GM18505 (cell line): ENCODE data around the gene SLC30A7.
"Not testable (repeated sequence)": the region's sequence is repeated elsewhere in the genome, so short reads cannot be mapped to it uniquely, and the experiment has no call there.

ENCODE experiments used
- ATAC-seq: cut with Tn5 transposase; IDR thresholded peaks from one replicate; pipeline ENCODE4 v1.9.1; 2021; ENCODE audit not compliant: unreplicated experiment
- POLR2A ChIP-seq: IDR thresholded peaks from 4 replicates; pipeline ENCODE4 v1.6.1; 2011; ENCODE audit warnings: borderline replicate concordance; ENCODE audit not compliant: insufficient read depth, insufficient read length; ENCODE audit errors: extremely low read depth

Gene SLC30A7, protein sequence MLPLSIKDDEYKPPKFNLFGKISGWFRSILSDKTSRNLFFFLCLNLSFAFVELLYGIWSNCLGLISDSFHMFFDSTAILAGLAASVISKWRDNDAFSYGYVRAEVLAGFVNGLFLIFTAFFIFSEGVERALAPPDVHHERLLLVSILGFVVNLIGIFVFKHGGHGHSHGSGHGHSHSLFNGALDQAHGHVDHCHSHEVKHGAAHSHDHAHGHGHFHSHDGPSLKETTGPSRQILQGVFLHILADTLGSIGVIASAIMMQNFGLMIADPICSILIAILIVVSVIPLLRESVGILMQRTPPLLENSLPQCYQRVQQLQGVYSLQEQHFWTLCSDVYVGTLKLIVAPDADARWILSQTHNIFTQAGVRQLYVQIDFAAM

DNA sequence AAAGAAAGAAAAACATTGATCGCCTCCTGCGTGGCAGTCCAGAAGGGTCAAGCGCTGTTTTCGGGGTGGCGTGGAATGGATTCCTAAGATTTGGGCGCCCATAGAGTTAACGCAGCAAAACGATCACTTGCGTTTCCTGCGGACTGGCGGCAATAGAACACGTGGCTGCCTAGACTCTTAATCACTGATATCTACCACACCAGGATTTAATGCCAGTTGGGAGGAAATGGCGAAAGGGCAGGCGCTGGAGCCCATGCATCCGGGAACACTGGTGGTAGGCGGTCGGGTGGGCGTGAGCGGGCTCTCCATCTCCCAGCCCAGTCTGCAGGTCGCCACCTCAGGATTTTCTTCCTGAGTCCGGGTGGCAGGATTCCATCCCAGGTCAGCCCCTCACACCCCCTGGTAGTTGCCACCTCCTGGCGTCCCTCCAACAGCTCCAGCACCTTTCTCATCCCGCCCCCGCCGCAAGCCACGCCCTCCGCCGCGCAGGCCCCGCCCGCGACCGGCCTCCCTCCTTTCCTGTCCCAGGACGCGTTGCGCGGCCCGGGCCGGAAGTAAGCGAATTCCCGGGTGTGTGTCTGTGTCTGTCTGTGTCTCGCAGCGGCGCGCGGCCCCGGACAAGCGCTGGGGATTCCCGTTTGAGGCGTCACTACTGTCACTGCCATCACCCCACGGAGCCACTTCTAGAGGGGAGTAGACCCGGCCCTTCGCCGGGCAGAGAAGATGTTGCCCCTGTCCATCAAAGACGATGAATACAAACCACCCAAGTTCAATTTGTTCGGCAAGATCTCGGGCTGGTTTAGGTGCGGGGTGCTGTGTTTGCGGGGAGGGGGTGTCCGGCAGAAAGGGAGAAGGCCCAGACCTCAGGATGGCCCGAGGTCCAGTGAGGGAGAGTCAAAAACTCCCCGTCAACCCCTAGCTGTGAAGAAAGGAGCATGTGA, at the start of gene SLC30A7:
Gene SLC30A7, plus strand, starts transcription at position 551 of the 941 bp plus-strand sequence. Its CDS starts 173 bp downstream, at position 724.
- peak; percentile 79 for ATAC-seq
- peak; percentile 79 for TF ChIP-seq POLR2A

DNA sequence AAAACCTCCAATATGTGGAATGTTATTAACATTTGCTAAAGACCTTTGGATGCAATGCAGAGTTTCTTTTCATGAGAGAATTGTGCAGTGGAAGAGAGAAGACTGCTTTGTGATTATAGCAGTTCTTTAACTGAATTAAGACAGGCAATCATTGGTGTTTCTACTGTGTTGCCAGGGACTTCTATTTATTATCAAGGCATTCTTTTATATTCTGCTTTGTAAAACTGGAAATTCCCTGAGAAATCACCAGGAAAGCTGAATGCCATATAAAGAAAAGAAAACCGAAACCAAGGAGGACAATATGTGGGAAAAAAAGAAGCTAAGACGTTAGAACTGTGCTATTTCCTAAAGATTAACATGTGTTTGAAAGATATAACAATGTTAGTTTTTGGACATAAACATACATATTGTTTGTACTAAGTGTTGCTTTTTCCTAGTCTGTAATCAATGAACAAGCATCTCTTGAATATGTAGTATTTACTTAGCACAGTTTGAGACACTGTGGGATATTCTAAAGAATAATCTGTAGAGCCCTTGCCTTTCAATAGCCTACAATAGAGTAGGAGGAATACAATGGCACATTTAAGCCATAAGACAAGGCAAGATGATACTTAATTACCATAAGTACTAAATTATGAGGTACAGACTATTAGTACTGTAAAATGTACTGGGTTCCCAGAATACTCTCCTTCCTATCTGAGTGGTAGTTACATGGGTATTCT, 48.4 kb upstream of the SLC30A7 start:
- no peak for TF ChIP-seq POLR2A

DNA sequence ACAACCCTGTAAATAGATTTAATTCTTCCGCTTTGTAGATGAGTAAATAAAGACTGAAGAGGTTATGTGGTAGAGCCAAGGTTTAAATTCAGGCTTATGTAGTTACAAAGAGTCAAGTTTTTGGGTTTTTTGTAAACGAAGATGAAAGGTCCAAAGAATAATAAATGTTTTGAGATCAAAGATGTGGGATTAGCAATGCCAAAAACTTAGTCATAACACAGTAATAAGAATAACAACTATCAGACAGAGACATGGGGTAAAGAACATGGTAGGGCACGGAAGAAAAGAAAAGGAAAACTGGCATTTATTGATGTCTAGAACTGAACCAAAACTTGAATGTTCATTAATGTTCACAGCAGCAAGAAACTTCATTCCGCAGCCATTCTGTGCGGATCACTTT, 44.2 kb upstream of the SLC30A7 start:
- no peak for TF ChIP-seq POLR2A
- ATAC-seq, result no peak

More for the DNA sequence above, 48.4 kb upstream of the SLC30A7 start:
- ATAC-seq, result no peak

DNA sequence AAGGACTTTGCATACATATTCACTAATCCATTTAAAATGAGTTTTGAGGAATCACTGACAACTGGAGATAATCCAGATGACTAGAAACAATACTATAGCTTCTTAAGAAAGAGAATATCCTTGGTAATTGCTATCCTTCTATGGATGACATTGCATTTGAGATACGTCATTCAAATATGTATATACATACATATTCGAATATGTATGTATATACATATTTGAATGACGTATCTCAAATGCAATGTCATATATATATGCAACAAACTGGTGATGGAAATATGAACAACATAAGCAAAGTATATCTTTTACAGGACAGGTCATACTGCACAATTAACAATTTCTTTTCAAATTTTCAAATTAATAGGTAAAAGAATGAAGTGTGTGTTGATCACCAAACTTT, 42.9 kb upstream of the SLC30A7 start:
- ATAC-seq, result no peak
- TF ChIP-seq POLR2A, result no peak

DNA sequence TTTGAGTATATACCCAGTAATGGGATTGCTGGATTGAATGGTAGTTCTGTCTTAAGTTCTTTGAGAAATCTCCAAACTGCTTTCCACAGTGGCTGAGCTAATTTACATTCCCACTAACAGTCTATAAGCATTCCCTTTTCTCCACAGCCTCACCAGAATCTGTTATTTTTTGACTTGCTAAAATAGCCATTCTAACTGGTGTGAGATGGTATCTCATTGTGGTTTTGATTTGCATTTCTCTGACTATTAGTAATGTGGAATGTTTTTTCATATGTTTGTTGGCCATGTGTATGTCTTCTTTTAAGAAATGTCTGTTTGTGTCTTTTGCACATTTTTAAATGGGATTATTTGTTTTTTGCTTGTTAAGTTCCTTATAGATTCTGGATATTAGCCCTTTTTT, 40.8 kb upstream of the SLC30A7 start:
- ATAC-seq, result not testable (repeated sequence)

DNA sequence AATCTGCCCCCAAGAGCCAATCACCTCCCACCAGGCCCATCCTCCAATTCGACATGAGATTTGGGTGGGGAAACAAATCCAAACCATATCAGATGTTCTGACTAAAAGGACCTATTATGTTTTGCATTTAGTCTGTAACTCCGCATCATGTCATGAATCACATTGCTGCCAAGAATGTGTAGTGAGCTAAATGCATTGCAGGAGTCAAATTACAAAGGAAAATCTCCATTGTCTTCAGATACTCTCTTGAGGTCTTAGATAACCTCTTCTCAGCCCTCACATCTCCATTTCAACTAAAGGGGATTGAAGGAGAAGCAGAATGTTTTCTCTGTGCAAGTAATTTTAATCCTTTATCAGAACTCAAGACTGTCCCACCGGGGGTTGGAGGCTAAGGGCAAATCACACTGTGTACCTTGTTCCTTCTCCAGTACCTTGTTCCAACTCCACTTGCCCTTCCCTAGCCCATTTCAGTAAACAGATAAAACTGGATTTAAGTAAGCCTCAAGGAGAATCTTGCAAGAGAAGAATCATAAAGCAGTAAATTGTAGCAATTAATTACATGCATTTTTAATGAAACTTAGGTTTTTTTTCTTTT, 35.4 kb upstream of the SLC30A7 start:
- no peak for ATAC-seq
- no peak for TF ChIP-seq POLR2A

DNA sequence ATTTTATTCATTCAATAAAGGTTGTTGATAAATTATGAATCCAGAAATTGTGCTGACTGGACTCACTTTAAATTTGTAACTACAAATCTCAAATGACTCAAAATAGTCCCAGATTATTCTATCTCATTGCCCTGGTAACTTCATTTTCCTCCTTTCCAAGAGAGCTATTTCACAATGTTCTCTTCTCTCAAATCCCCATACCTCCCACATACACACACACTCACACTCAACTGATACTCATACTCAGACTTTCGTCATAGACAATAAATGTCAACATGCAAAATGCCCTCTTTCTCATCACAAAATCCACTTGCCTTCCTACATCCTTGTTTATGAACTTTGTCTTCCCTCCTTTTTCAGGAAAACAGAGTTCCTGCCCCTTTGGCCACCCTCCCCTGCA, 34.5 kb upstream of the SLC30A7 start:
- ATAC-seq, result no peak
- TF ChIP-seq POLR2A, result no peak

DNA sequence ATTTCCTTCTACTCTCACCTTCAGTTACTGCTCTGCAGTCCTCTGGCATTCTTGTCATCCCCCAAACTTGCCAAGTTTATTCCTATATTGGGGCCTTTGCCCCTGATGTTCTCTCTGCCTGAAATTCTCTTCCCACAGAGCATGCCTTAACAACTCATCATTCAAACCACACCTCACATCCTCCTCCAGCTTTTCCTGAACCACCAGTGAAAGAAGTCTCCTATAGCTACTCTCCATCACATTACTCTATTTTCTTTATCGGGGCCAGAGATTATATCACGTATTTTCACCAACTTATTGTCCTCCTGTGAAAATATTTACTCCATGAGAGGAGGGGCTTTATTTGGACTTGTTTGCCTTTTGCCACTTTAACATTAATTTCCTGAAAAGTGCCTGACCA, 33.3 kb upstream of the SLC30A7 start:
- ATAC-seq, result no peak
- TF ChIP-seq POLR2A, result no peak

DNA sequence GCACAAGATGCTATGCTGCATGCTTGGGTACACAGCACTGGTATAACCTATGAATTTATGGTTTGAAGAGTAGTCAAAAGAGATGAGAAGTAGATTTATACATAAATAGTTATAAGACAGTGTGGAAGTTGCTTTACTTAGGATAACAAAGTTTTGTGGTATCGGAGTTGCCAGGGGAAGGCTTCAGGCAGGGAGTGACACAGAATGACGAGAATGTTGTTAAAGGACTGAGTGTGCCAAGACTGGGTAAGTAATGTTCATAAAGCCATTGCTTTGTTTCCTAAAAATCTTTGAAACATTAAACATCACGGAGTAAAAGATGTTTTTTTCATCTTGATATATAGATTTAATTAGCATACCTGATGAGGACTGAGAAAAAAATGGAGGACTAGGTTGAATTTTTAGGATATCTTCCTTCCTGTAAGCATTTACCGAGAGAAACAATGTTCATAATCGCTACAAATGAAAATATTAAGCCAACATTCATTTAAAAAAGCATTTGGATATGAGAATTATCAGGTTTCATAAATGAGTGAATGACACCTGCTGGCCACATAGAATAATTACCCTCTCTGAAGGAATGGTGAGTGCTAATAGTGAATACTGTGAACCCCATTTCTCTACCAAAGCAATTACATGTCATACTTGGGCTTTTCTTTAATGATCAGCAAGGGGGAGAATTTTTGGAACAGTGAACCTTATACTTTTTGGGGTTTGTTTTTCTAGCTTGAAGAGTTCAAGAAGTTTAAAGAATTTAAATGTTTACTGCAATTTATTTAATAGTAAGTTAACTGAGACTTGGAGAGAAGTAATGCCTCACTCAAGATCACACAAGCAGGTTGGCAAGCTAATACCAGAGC, 29.6 kb upstream of the SLC30A7 start:
- TF ChIP-seq POLR2A, result no peak
- peak; percentile 50 for ATAC-seq

DNA sequence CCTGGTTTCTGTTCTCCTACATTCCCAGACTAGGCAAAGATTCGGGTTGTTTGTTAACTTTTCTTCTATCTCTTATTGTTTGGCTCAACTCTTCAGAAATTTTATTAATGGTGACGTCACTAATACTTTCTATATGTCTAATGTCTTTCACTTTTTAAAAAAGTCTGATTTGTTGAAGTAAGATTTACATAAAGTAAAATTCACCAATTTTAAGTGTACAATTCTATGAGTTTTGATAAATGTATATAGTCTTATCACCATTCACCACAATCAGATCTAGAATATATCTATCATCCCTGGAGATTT, 29.0 kb upstream of the SLC30A7 start:
- no peak for TF ChIP-seq POLR2A
- ATAC-seq, result no peak

DNA sequence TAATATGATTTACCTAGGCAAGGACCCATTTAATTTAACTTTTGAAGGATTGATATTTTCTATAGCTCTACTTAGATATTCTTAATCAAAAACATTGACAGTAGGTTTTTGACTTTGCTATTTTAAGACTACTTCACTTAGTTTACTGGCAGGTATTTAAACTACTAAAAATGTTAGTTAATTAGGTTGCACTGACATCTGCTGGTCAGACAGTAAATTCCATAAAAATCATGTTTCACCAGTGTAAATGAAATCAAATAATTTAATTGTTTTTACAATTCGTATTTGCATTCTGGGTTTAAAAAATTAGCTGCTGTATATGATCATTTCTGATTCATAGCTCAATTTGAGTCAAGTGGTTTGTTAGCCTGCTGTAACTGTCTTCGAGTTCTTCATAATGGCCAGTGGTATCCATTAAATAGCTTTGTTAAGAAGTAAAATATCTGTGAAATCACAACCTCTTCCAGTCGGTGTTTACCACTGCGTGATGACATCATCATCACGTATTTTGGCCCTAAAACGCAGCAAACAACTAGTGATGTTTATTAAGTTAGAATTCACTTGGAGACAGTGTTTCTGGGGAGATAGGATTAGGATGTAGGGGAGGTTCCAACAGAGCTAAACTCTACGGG, 27.4 kb upstream of the SLC30A7 start:
- no peak for ATAC-seq
- TF ChIP-seq POLR2A, result no peak

DNA sequence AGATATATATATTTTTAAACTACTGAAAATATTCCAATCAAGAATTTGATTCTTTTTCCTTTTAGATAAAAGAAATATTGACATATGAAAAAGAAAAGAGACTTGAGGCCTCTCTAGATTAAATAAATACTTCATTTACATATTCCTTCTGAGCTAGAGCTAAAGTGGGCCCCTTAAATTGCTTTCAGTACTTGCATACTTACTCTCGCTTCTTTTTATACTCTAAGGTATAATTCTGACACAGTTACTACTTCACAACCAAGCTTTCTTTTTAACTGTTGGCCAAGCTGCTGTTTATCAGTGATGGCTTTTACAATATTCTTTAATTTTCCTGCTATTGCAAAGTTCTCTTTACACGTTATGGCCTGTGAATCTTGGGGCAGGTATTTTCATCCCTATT, 25.9 kb upstream of the SLC30A7 start:
- TF ChIP-seq POLR2A, result no peak
- no peak for ATAC-seq
